WTC11 (cell line): ENCODE results near the gene TFCP2.

Experiments used
- CREM ChIP-seq: sonication (generic); formaldehyde crosslinking; IDR thresholded peaks from 2 replicates; pipeline ENCODE4 v1.8.1; 2022; ENCODE audit warnings: mild to moderate bottlenecking, missing genetic modification reagents, moderate library complexity
- ELF4 ChIP-seq: sonication (generic); formaldehyde crosslinking; IDR thresholded peaks from 2 replicates; pipeline ENCODE4 v1.8.1; 2022; ENCODE audit warnings: low read depth, mild to moderate bottlenecking, moderate library complexity, missing genetic modification reagents
- ETV6 ChIP-seq: sonication (generic); formaldehyde crosslinking; IDR thresholded peaks from 2 replicates; pipeline ENCODE4 v1.8.1; 2022; ENCODE audit warnings: mild to moderate bottlenecking, missing genetic modification reagents
- GRHL2 ChIP-seq: fragments of 250-450 bp; sonication (Bioruptor Pico); IDR thresholded peaks from 2 replicates; pipeline ENCODE4 v1.8.0; 2022; ENCODE audit warnings: mild to moderate bottlenecking, moderate library complexity; ENCODE audit not compliant: insufficient replicate concordance, severe bottlenecking
- JUN ChIP-seq: sonication (generic); formaldehyde crosslinking; IDR thresholded peaks from 2 replicates; pipeline ENCODE4 v1.8.0; 2023; ENCODE audit warnings: mild to moderate bottlenecking, missing genetic modification reagents
- MAX ChIP-seq: sonication (generic); formaldehyde crosslinking; IDR thresholded peaks from 2 replicates; pipeline ENCODE4 v1.8.0; 2022; ENCODE audit warnings: mild to moderate bottlenecking, missing genetic modification reagents
- SMAD4 ChIP-seq: sonication (generic); formaldehyde crosslinking; IDR thresholded peaks from 2 replicates; pipeline ENCODE4 v1.8.0; 2022; ENCODE audit warnings: mild to moderate bottlenecking, missing genetic modification reagents
- TCF7 ChIP-seq: sonication (generic); formaldehyde crosslinking; IDR thresholded peaks from 2 replicates; pipeline ENCODE4 v1.8.0; 2022; ENCODE audit warnings: mild to moderate bottlenecking, low read depth, missing genetic modification reagents, moderate library complexity
- ZNF232 ChIP-seq: sonication (generic); formaldehyde crosslinking; IDR thresholded peaks from 2 replicates; pipeline ENCODE4 v1.8.0; 2022; ENCODE audit warnings: mild to moderate bottlenecking, missing genetic modification reagents
- ZNF263 ChIP-seq: sonication (generic); formaldehyde crosslinking; IDR thresholded peaks from 2 replicates; pipeline ENCODE4 v1.8.1; 2022; ENCODE audit warnings: low read depth, mild to moderate bottlenecking, moderate library complexity, missing genetic modification reagents
- TF ChIP-seq, protein P1 (sequence below): fragments of 200-600 bp; IDR thresholded peaks from 2 replicates; pipeline ENCODE4 v1.8.0; 2022; ENCODE audit warnings: antibody characterized with exemption
- TF ChIP-seq, protein P2 (sequence below): sonication (generic); formaldehyde crosslinking; IDR thresholded peaks from 2 replicates; pipeline ENCODE4 v1.8.1; 2023; ENCODE audit warnings: mild to moderate bottlenecking, missing genetic modification reagents, borderline replicate concordance
- TF ChIP-seq, protein P3 (sequence below): sonication (generic); formaldehyde crosslinking; IDR thresholded peaks from 2 replicates; pipeline ENCODE4 v1.8.0; 2022; ENCODE audit warnings: mild to moderate bottlenecking, missing genetic modification reagents

GRCh38 chr12:51214895-51215294 is 42.0 kb upstream of the TFCP2 start:
- no peak for TF ChIP-seq MAX (CRISPR knock-in tag)
- no peak for TF ChIP-seq CREM (CRISPR knock-in tag)
- TF ChIP-seq, protein P1, sequence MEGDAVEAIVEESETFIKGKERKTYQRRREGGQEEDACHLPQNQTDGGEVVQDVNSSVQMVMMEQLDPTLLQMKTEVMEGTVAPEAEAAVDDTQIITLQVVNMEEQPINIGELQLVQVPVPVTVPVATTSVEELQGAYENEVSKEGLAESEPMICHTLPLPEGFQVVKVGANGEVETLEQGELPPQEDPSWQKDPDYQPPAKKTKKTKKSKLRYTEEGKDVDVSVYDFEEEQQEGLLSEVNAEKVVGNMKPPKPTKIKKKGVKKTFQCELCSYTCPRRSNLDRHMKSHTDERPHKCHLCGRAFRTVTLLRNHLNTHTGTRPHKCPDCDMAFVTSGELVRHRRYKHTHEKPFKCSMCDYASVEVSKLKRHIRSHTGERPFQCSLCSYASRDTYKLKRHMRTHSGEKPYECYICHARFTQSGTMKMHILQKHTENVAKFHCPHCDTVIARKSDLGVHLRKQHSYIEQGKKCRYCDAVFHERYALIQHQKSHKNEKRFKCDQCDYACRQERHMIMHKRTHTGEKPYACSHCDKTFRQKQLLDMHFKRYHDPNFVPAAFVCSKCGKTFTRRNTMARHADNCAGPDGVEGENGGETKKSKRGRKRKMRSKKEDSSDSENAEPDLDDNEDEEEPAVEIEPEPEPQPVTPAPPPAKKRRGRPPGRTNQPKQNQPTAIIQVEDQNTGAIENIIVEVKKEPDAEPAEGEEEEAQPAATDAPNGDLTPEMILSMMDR = no peak
- TF ChIP-seq, protein P2, sequence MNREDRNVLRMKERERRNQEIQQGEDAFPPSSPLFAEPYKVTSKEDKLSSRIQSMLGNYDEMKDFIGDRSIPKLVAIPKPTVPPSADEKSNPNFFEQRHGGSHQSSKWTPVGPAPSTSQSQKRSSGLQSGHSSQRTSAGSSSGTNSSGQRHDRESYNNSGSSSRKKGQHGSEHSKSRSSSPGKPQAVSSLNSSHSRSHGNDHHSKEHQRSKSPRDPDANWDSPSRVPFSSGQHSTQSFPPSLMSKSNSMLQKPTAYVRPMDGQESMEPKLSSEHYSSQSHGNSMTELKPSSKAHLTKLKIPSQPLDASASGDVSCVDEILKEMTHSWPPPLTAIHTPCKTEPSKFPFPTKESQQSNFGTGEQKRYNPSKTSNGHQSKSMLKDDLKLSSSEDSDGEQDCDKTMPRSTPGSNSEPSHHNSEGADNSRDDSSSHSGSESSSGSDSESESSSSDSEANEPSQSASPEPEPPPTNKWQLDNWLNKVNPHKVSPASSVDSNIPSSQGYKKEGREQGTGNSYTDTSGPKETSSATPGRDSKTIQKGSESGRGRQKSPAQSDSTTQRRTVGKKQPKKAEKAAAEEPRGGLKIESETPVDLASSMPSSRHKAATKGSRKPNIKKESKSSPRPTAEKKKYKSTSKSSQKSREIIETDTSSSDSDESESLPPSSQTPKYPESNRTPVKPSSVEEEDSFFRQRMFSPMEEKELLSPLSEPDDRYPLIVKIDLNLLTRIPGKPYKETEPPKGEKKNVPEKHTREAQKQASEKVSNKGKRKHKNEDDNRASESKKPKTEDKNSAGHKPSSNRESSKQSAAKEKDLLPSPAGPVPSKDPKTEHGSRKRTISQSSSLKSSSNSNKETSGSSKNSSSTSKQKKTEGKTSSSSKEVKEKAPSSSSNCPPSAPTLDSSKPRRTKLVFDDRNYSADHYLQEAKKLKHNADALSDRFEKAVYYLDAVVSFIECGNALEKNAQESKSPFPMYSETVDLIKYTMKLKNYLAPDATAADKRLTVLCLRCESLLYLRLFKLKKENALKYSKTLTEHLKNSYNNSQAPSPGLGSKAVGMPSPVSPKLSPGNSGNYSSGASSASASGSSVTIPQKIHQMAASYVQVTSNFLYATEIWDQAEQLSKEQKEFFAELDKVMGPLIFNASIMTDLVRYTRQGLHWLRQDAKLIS (CRISPR knock-in tag) = no peak
- TF ChIP-seq ELF4 (CRISPR knock-in tag) = no peak
- no peak for TF ChIP-seq SMAD4
- TF ChIP-seq ETV6 (CRISPR knock-in tag) = no peak
- TF ChIP-seq TCF7 = no peak
- no peak for TF ChIP-seq GRHL2 (CRISPR knock-in tag)
- TF ChIP-seq JUN (CRISPR knock-in tag) = no peak
- TF ChIP-seq, protein P3, sequence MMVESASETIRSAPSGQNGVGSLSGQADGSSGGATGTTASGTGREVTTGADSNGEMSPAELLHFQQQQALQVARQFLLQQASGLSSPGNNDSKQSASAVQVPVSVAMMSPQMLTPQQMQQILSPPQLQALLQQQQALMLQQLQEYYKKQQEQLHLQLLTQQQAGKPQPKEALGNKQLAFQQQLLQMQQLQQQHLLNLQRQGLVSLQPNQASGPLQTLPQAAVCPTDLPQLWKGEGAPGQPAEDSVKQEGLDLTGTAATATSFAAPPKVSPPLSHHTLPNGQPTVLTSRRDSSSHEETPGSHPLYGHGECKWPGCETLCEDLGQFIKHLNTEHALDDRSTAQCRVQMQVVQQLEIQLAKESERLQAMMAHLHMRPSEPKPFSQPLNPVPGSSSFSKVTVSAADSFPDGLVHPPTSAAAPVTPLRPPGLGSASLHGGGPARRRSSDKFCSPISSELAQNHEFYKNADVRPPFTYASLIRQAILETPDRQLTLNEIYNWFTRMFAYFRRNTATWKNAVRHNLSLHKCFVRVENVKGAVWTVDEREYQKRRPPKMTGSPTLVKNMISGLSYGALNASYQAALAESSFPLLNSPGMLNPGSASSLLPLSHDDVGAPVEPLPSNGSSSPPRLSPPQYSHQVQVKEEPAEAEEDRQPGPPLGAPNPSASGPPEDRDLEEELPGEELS (CRISPR knock-in tag) = no peak
- TF ChIP-seq ZNF263 (CRISPR knock-in tag) = no peak
- TF ChIP-seq ZNF232 = no peak
